B cell (primary cell): ENCODE results near the gene RNGTT. TPM values are rescaled to one million over a fixed set of nuclear protein-coding genes. Genes with fewer than 3 reads are reported as not detected.

ENCODE experiments used
- ATAC-seq: fragments of 200-7000 bp; cut with Tn5 transposase; one replicate; pipeline ENCODE4 v1.10.0; 2021; ENCODE audit warnings: low read depth, mild to moderate bottlenecking, moderate number of reproducible peaks, moderate library complexity
- CTCF ChIA-PET: fragments of 350-600 bp; sonication (Branson Sonifier 250); formaldehyde crosslinking; loops from one replicate; lab custom pipeline; 2021; ENCODE audit warnings: antibody characterized with exemption, inconsistent platforms; lab: Charles Lee
- POLR2A ChIA-PET: fragments of 350-600 bp; sonication (Branson Sonifier 250); formaldehyde crosslinking; loops from one replicate; lab custom pipeline; 2021; ENCODE audit warnings: antibody characterized with exemption; lab: Charles Lee
- DNase-seq: peaks from one replicate; pipeline ENCODE4 v3.0.0; 2013
- H2AFZ ChIP-seq: 2 replicates; pipeline ENCODE4 v1.6.1; 2012; ENCODE audit warnings: mild to moderate bottlenecking, low read depth, low read length; ENCODE audit not compliant: insufficient read depth, poor library complexity, severe bottlenecking
- H3K27ac ChIP-seq, 2 donors: 1 replicate in 1 of 2; 2 replicates in 1 of 2; pipeline ENCODE4 v1.5.1; 2012 to 2013; ENCODE audit warnings: low read length in 2 of 2, mild to moderate bottlenecking in 2 of 2, moderate library complexity in 1 of 2
- H3K27me3 ChIP-seq, 4 experiments: fragments of 200-600 bp in 1 of 4; sonication (generic) in 1 of 4; replicated peaks in 1 of 4; 1 replicate in 2 of 4; 2 replicates in 2 of 4; pipeline versions ENCODE4 v1.6.1 to v1.7.0; 2013 to 2016; ENCODE audit warnings: low read length in 3 of 4, mild to moderate bottlenecking in 2 of 4, mixed read lengths in 1 of 4, moderate library complexity in 1 of 4; ENCODE audit not compliant: insufficient read depth in 4 of 4, control insufficient read depth in 3 of 4; ENCODE audit errors: control extremely low read depth in 1 of 4
- H3K36me3 ChIP-seq, 2 experiments: replicated peaks in 1 of 2; 1 replicate in 1 of 2; 2 replicates in 1 of 2; pipeline versions ENCODE4 v1.6.1 to v1.7.1; 2013; ENCODE audit warnings: low read length in 1 of 2; ENCODE audit not compliant: insufficient read depth in 2 of 2, control insufficient read depth in 1 of 2; ENCODE audit errors: control extremely low read depth in 1 of 2, extremely low read depth in 1 of 2
- H3K4me1 ChIP-seq, 2 donors: fragments of 200-600 bp in 1 of 2; sonication (generic) in 1 of 2; 1 replicate in 1 of 2; 2 replicates in 1 of 2; pipeline versions ENCODE4 v1.5.1 to v1.6.1; 2013 to 2017; ENCODE audit warnings: low read length in 2 of 2; ENCODE audit not compliant: control insufficient read depth in 2 of 2, insufficient read depth in 2 of 2
- H3K4me2 ChIP-seq: replicated peaks from 2 replicates; pipeline ENCODE3; 2012; ENCODE audit warnings: mild to moderate bottlenecking, low read depth, low read length; ENCODE audit not compliant: poor library complexity, severe bottlenecking
- H3K4me3 ChIP-seq, 5 experiments: fragments of 200-600 bp in 1 of 5; sonication (generic) in 1 of 5; 1 replicate in 3 of 5; 2 replicates in 2 of 5; pipeline versions ENCODE4 v1.5.1 to v1.7.0; 2011 to 2016; ENCODE audit warnings: low read length in 4 of 5, mild to moderate bottlenecking in 4 of 5, low read depth in 2 of 5, control low read depth in 1 of 5, moderate library complexity in 1 of 5; ENCODE audit not compliant: insufficient read depth in 1 of 5; ENCODE audit errors: control extremely low read depth in 1 of 5, extremely low read depth in 1 of 5
- H3K79me2 ChIP-seq: fragments of 200-600 bp; sonication (generic); one replicate; pipeline ENCODE4 v1.6.0; 2016; ENCODE audit warnings: low read length; ENCODE audit not compliant: control insufficient read depth, insufficient read depth
- H3K9ac ChIP-seq: fragments of 200-600 bp; sonication (generic); 2 replicates; pipeline ENCODE4 v1.6.1; 2017; ENCODE audit warnings: mild to moderate bottlenecking, low read length, moderate library complexity
- H3K9me3 ChIP-seq, 3 donors: one replicate each; pipeline versions ENCODE4 v1.6.1 to v1.7.1; 2013; ENCODE audit warnings: low read length in 2 of 3; ENCODE audit not compliant: control insufficient read depth in 2 of 3, insufficient read depth in 1 of 3; ENCODE audit errors: control extremely low read depth in 1 of 3
- H4K20me1 ChIP-seq: 2 replicates; pipeline ENCODE4 v1.6.0; 2012; ENCODE audit warnings: mild to moderate bottlenecking, low read length; ENCODE audit not compliant: insufficient read depth, control insufficient read depth, poor library complexity, severe bottlenecking
- H3K27ac Mint-ChIP-seq: one replicate; pipeline ENCODE4 v1.8.0; 2021; ENCODE audit warnings: mixed read lengths
- H3K27me3 Mint-ChIP-seq: one replicate; pipeline ENCODE4 v1.8.0; 2021; ENCODE audit warnings: mixed read lengths
- H3K4me1 Mint-ChIP-seq: one replicate; pipeline ENCODE4 v1.8.0; 2021; ENCODE audit warnings: mixed read lengths
- H3K4me3 Mint-ChIP-seq: one replicate; pipeline ENCODE4 v1.8.0; 2021; ENCODE audit warnings: mixed read lengths
- H3K9me3 Mint-ChIP-seq: one replicate; pipeline ENCODE4 v1.8.0; 2022; ENCODE audit warnings: mixed read lengths; ENCODE audit not compliant: insufficient read depth
- EZH2 ChIP-seq: IDR thresholded peaks from 2 replicates; pipeline ENCODE4 v1.6.1; 2012; ENCODE audit warnings: borderline replicate concordance, low read depth, mild to moderate bottlenecking, moderate library complexity, low read length; ENCODE audit not compliant: insufficient read depth, poor library complexity, severe bottlenecking
- WGBS: methylation state at CpG from one replicate; pipeline ENCODE4 v1.1.5; 2013; ENCODE audit warnings: missing lambda C conversion rate; ENCODE audit not compliant: insufficient coverage; 5-methylcytosine and 5-hydroxymethylcytosine counted together
- intact Hi-C: fragments of 100-400 bp; cut with micrococcal nuclease; formaldehyde crosslinking; loops from one replicate; pipeline ENCODE4 v1.10.0; 2022
- polyA plus RNA-seq: library from polyadenylated mRNA; depleted of rRNA; stranded (reverse); fragments of >200 nt; gene quantifications from 2 replicates; pipeline ENCODE4 v1.2.3, GENCODE V29; 2012
- total RNA-seq, 2 donors: library from RNA; stranded (reverse); fragments of 120-200 nt in 1 of 2; gene quantifications; 1 replicate in 1 of 2; 2 replicates in 1 of 2; pipeline versions ENCODE4 v1.2.3 to v1.2.4, GENCODE V29; 2013 to 2022
- TF ChIP-seq, protein P1 (sequence below): fragments of 200-600 bp; IDR thresholded peaks from one replicate; pipeline ENCODE4 v1.8.0; 2022; ENCODE audit warnings: antibody characterized with exemption, mild to moderate bottlenecking

The RNGTT gene
- total and polyA plus RNA-seq, 2 donors (not counting 1 experiment from before 2014, with no cell fraction given) = 10.8 to 29.1 TPM

DNA sequence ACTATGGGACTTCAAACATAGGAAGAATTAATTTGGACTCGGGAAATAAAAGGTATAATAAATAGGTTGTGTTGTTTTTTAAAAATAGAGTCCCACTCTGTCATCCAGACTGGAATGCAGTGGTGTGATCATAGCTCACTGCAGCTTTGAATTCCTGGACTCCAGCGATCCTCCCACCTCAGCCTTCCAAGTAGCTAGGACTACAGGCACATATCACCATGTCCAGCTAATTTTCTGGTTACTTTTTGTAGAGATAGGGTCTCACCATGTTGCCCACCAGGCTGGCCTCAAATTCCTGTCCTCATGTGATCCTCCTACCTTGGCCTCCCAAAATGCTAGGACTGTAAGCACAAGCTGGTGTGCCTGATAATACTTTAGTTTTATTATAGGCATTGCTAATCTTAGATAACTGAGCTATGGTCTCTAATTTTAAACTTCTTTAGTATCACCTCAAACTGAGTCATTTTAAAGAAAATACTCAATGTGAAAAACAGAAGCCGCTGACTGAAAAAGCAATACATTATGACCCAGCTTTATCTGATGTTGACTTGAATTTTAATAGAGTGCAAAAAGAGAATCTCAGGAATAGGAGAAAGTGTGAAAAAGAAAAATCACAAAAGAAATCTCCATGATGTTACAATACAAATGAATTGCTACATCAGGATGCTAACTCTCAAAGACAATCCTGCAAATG lies 251.0 kb downstream of the RNGTT start:
- no peak overlapping the region for H3K4me2 ChIP-seq
- H4K20me1 ChIP-seq = no peaks in the 10 kb centered on the region
- ATAC-seq (no peak), DNase-seq (no peak)
- no peak overlapping the region for H2AFZ ChIP-seq
- peaks cover 0 to 2% of the 10 kb centered on the region in 2 experiments for H3K36me3 ChIP-seq
- Mint-ChIP-seq H3K9me3 (peaks cover 3% of the 10 kb centered on the region), H3K27me3 (no peaks in the 10 kb centered on the region), H3K4me1 (peaks cover 2% of the 10 kb centered on the region), H3K27ac (no peak overlapping the region), H3K4me3 (no peak overlapping the region)
- H3K79me2 ChIP-seq = peaks cover 3% of the 10 kb centered on the region
- CTCF ChIA-PET = interaction anchor here (0.7 to 0.9 kb wide), 2 partner anchors 69 to 99 kb away, joined by 3 read pairs; no protein-coding TSS in a partner anchor
- TF ChIP-seq, protein P1, sequence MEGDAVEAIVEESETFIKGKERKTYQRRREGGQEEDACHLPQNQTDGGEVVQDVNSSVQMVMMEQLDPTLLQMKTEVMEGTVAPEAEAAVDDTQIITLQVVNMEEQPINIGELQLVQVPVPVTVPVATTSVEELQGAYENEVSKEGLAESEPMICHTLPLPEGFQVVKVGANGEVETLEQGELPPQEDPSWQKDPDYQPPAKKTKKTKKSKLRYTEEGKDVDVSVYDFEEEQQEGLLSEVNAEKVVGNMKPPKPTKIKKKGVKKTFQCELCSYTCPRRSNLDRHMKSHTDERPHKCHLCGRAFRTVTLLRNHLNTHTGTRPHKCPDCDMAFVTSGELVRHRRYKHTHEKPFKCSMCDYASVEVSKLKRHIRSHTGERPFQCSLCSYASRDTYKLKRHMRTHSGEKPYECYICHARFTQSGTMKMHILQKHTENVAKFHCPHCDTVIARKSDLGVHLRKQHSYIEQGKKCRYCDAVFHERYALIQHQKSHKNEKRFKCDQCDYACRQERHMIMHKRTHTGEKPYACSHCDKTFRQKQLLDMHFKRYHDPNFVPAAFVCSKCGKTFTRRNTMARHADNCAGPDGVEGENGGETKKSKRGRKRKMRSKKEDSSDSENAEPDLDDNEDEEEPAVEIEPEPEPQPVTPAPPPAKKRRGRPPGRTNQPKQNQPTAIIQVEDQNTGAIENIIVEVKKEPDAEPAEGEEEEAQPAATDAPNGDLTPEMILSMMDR = no peak
- no peak for TF ChIP-seq EZH2
- WGBS = no CpG with 5 or more reads among the region's 3 CpGs
- H3K27me3 ChIP-seq = no peaks in the 10 kb centered on the region
- no peaks in the 10 kb centered on the region for H3K9me3 ChIP-seq
- intact Hi-C loops = no loop called here
- no peak overlapping the region for H3K4me3 ChIP-seq
- no peak overlapping the region for H3K9ac ChIP-seq
- POLR2A ChIA-PET = no interaction called here
- H3K27ac ChIP-seq = no peak overlapping the region
- peaks cover 0 to 3% of the 10 kb centered on the region in 2 donors for H3K4me1 ChIP-seq

DNA sequence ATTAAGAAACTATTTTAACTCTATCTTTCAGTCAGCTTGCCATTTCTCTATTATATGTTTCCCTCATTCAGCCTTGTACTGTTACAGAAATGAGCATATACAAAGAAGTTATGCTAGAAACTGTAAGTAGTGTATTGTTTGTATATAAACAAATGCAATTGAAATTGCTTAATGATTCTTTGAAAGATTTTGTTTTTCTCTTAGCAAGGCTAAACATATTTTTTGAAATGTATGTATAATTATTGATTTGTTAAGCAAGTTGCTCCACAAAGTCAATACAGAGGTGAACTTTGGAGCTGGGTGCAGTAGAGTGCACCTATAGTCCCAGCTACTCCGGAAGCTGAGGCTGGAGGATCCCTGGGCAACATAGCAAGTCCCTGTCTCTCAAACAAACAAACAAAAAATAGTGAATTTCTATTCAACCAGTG lies 253.6 kb downstream of the RNGTT start:
- DNase-seq (no peak), ATAC-seq (no peak)
- Histone ChIP-seq H3K79me2 (peaks cover 3% of the 10 kb centered on the region), H4K20me1 (no peaks in the 10 kb centered on the region), H3K4me1 (peaks cover 0 to 11% of the 10 kb centered on the region in 2 donors), H3K36me3 (peaks cover 0 to 2% of the 10 kb centered on the region in 2 experiments), H2AFZ (no peak overlapping the region), H3K9me3 (no peaks in the 10 kb centered on the region), H3K27ac (no peak overlapping the region), H3K4me3 (no peak overlapping the region), H3K27me3 (no peaks in the 10 kb centered on the region), H3K9ac (no peak overlapping the region), H3K4me2 (no peak overlapping the region)
- Mint-ChIP-seq H3K27ac (no peak overlapping the region), H3K4me1 (peaks cover 11% of the 10 kb centered on the region), H3K27me3 (no peaks in the 10 kb centered on the region), H3K4me3 (no peak overlapping the region), H3K9me3 (peaks cover 3% of the 10 kb centered on the region)
- no CpG with 5 or more reads among the region's 1 CpG for WGBS
- TF ChIP-seq, protein P1 = no peak
- TF ChIP-seq EZH2 = no peak
- POLR2A ChIA-PET = no interaction called here
- CTCF ChIA-PET = no interaction called here
- intact Hi-C loops = no loop called here
